OCI-LY1 (cell line): Measurements from ENCODE around the gene VAV2.

ENCODE experiments used
- H2AFZ ChIP-seq: fragments of 200-600 bp; sonication (generic), shearing (Covaris generic); 2 replicates; pipeline ENCODE4 v1.6.0; 2014; ENCODE audit warnings: antibody characterized with exemption, mild to moderate bottlenecking, low read length
- H3F3A ChIP-seq: fragments of 200-600 bp; sonication (generic), shearing (Covaris generic); 2 replicates; pipeline ENCODE4 v1.6.0; 2014; ENCODE audit warnings: mild to moderate bottlenecking, antibody characterized with exemption, low read length, moderate library complexity; ENCODE audit not compliant: insufficient read depth
- H3K27ac ChIP-seq: fragments of 200-600 bp; sonication (generic); 2 replicates; pipeline ENCODE4 v1.5.1; 2014; ENCODE audit warnings: low read length, mixed run types, mild to moderate bottlenecking, low read depth; ENCODE audit not compliant: poor library complexity, severe bottlenecking
- H3K27me3 ChIP-seq: fragments of 200-600 bp; sonication (generic); 2 replicates; pipeline ENCODE4 v1.6.0; 2014; ENCODE audit warnings: antibody characterized with exemption, mild to moderate bottlenecking, low read length, moderate library complexity; ENCODE audit not compliant: insufficient read depth
- H3K36me3 ChIP-seq: fragments of 200-600 bp; sonication (generic); 2 replicates; pipeline ENCODE4 v1.6.1; 2014; ENCODE audit warnings: mild to moderate bottlenecking, antibody characterized with exemption, low read length, moderate library complexity, mixed read lengths; ENCODE audit not compliant: insufficient read depth
- H3K4me1 ChIP-seq: fragments of 200-600 bp; sonication (generic); 2 replicates; pipeline ENCODE4 v1.5.1; 2014; ENCODE audit warnings: mild to moderate bottlenecking, low read length, moderate library complexity; ENCODE audit not compliant: insufficient read depth, severe bottlenecking
- H3K4me2 ChIP-seq: fragments of 200-600 bp; sonication (generic), shearing (Covaris generic); 2 replicates; pipeline ENCODE4 v1.6.1; 2014; ENCODE audit warnings: low read length
- H3K4me3 ChIP-seq: fragments of 200-600 bp; sonication (generic); 2 replicates; pipeline ENCODE4 v1.5.1; 2014; ENCODE audit warnings: low read length, low read depth, mild to moderate bottlenecking, mixed read lengths; ENCODE audit not compliant: poor library complexity, severe bottlenecking
- H3K79me2 ChIP-seq: fragments of 200-600 bp; shearing (Covaris generic); 2 replicates; pipeline ENCODE4 v1.6.1; 2016; ENCODE audit warnings: mixed run types, low read length, mixed read lengths; ENCODE audit not compliant: insufficient read depth
- H3K9ac ChIP-seq: fragments of 200-600 bp; sonication (generic), shearing (Covaris generic); 2 replicates; pipeline ENCODE4 v1.6.1; 2014; ENCODE audit warnings: mild to moderate bottlenecking, low read length, mixed read lengths
- H3K9me2 ChIP-seq: fragments of 200-600 bp; sonication (generic), shearing (Covaris generic); 2 replicates; pipeline ENCODE4 v1.6.1; 2014; ENCODE audit warnings: low read depth, mild to moderate bottlenecking, low read length, mixed read lengths
- H3K9me3 ChIP-seq: fragments of 200-600 bp; shearing (Covaris generic); 2 replicates; pipeline ENCODE4 v1.6.1; 2014; ENCODE audit warnings: low read length, mixed read lengths
- H4K20me1 ChIP-seq: fragments of 200-600 bp; sonication (generic), shearing (Covaris generic); 2 replicates; pipeline ENCODE4 v1.6.0; 2016; ENCODE audit warnings: mild to moderate bottlenecking, low read length; ENCODE audit not compliant: insufficient read depth
- EZH2 ChIP-seq: fragments of 200-600 bp; sonication (generic), shearing (Covaris generic); IDR thresholded peaks from 2 replicates; pipeline ENCODE4 v1.8.0; 2017; ENCODE audit warnings: borderline replicate concordance, mixed run types, mild to moderate bottlenecking, antibody characterized with exemption, low read length, moderate library complexity, mixed read lengths
- TF ChIP-seq, protein P1 (sequence below): fragments of 200-600 bp; sonication (generic), shearing (Covaris generic); IDR thresholded peaks from 2 replicates; pipeline ENCODE4 v1.5.1; 2017; ENCODE audit warnings: mild to moderate bottlenecking, antibody characterized with exemption, low read length, moderate library complexity, mixed read lengths

Gene VAV2

DNA sequence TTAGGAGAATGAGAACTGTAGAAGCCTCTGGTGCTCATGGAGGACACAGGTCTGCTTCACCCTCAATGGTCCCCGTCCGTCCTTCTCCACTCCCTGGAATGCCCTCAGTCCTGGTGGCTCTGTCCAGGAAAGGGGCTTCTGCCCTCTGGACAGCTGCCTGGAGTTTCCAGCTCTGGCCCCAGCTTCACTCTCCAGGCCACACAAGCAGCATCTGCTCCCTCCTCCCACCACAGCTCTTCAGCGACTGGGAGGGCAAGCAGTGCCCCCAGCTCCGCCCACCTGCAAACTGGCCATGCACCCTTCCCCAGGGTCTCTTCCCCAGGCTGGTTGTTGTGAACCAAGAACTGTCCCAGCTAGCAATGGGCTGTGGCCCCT lies 258.7 kb downstream of the VAV2 start:
- Histone ChIP-seq H3K9me2 (no peaks in the 10 kb centered on the region), H3K9ac (no peak overlapping the region), H3K4me3 (no peak overlapping the region), H3K4me1 (no peaks in the 10 kb centered on the region), H3K36me3 (no peaks in the 10 kb centered on the region), H3K9me3 (no peaks in the 10 kb centered on the region), H3F3A (no peaks in the 10 kb centered on the region), H2AFZ (no peak overlapping the region), H3K27ac (no peak overlapping the region), H3K79me2 (no peaks in the 10 kb centered on the region), H3K4me2 (no peak overlapping the region), H3K27me3 (no peaks in the 10 kb centered on the region), H4K20me1 (no peaks in the 10 kb centered on the region)
- TF ChIP-seq EZH2, result no peak
- TF ChIP-seq, protein P1, sequence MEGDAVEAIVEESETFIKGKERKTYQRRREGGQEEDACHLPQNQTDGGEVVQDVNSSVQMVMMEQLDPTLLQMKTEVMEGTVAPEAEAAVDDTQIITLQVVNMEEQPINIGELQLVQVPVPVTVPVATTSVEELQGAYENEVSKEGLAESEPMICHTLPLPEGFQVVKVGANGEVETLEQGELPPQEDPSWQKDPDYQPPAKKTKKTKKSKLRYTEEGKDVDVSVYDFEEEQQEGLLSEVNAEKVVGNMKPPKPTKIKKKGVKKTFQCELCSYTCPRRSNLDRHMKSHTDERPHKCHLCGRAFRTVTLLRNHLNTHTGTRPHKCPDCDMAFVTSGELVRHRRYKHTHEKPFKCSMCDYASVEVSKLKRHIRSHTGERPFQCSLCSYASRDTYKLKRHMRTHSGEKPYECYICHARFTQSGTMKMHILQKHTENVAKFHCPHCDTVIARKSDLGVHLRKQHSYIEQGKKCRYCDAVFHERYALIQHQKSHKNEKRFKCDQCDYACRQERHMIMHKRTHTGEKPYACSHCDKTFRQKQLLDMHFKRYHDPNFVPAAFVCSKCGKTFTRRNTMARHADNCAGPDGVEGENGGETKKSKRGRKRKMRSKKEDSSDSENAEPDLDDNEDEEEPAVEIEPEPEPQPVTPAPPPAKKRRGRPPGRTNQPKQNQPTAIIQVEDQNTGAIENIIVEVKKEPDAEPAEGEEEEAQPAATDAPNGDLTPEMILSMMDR, result no peak

DNA sequence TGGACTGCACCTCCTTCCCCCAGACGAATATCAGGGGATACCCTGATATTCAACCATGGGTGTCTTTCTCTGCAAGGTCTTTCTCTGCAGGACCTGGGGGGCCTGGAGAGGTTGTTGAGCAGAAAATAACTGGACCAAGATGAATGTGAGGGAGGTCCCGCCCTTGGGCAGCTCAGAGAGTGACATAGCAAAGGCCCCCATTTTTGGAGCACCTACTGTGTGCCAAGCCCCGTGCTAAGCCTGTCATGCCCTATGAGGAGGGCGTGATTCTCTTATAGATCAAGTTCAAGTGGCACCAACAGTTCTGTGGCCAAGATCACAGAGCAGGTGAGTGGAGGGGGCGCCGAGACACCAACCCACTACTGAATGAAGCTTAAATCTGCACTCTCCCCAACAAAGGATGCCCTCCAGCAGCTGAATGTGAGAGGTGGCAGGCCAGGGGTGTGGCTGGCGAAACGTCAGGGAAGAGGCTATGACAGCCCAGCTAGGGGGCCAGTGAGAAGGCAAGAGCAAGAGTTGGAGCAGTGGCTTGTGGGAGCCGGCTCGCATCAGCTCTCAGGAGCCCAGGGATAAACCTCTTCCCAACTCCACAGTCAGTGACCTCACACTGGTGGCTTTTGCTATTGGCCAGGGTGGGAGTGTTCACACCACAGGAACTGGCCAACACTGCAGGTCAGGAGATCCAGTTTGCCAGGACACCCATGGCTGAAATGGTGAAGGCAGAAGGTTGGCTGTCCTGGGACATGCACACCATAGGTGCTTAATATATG lies 259.3 kb downstream of the VAV2 start:
- Histone ChIP-seq H2AFZ (no peak overlapping the region), H3F3A (no peaks in the 10 kb centered on the region), H3K4me1 (no peaks in the 10 kb centered on the region), H3K27ac (no peak overlapping the region), H3K9me3 (no peaks in the 10 kb centered on the region), H3K27me3 (no peaks in the 10 kb centered on the region), H4K20me1 (no peaks in the 10 kb centered on the region), H3K36me3 (no peaks in the 10 kb centered on the region), H3K4me2 (no peak overlapping the region), H3K9ac (no peak overlapping the region), H3K79me2 (no peaks in the 10 kb centered on the region), H3K9me2 (no peaks in the 10 kb centered on the region), H3K4me3 (no peak overlapping the region)
- TF ChIP-seq, protein P1, result no peak
- no peak for TF ChIP-seq EZH2

- Histone ChIP-seq H3K4me1 (no peaks in the 10 kb centered on the region), H3K4me3 (no peak overlapping the region), H3K4me2 (no peak overlapping the region), H4K20me1 (no peaks in the 10 kb centered on the region), H3K9me2 (no peaks in the 10 kb centered on the region), H2AFZ (no peak overlapping the region), H3F3A (no peaks in the 10 kb centered on the region), H3K27ac (no peak overlapping the region), H3K9me3 (no peaks in the 10 kb centered on the region), H3K79me2 (no peaks in the 10 kb centered on the region), H3K9ac (no peak overlapping the region), H3K27me3 (no peaks in the 10 kb centered on the region), H3K36me3 (no peaks in the 10 kb centered on the region)
- TF ChIP-seq EZH2, result no peak
- TF ChIP-seq, protein P1, result no peak
Measured at GRCh38 chr9:133731876-133732638, 260.1 kb downstream of the VAV2 start.
